K562 (cell line): Measurements from ENCODE around the gene RMI1. TPM values are rescaled to one million over a fixed set of nuclear protein-coding genes. Genes with fewer than 3 reads are reported as not detected.

ENCODE experiments used
- BHLHE40 ChIP-seq: IDR thresholded peaks from 2 replicates; pipeline ENCODE4 v1.6.1; 2011; ENCODE audit warnings: low read length, improper control_type of control experiment
- BRD9 ChIP-seq: fragments of 450-650 bp; IDR thresholded peaks from 2 replicates; pipeline ENCODE4 v1.6.1; 2018; ENCODE audit warnings: low read depth; ENCODE audit not compliant: partially characterized antibody
- E2F3 ChIP-seq: fragments of 250-450 bp; sonication (Bioruptor Pico); IDR thresholded peaks from 2 replicates; pipeline ENCODE4 v1.4.0; 2020; ENCODE audit warnings: mild to moderate bottlenecking
- EGR1 ChIP-seq: fragments of 450-650 bp; conservative IDR thresholded peaks from 2 replicates; pipeline ENCODE4 v1.6.1; 2017; ENCODE audit warnings: mild to moderate bottlenecking
- ETV1 ChIP-seq: fragments of 450-650 bp; conservative IDR thresholded peaks from 2 replicates; pipeline ENCODE4 v1.6.1; 2016; ENCODE audit warnings: missing genetic modification characterization, control low read depth, low read depth, missing compliant biosample characterization
- LCOR ChIP-seq: sonication (generic); formaldehyde crosslinking; IDR thresholded peaks from 2 replicates; pipeline ENCODE4 v1.8.0; 2022; ENCODE audit warnings: mild to moderate bottlenecking, missing genetic modification reagents
- NCOR1 ChIP-seq: fragments of 450-650 bp; IDR thresholded peaks from 2 replicates; pipeline ENCODE4 v1.6.1; 2016; ENCODE audit warnings: mild to moderate bottlenecking, moderate library complexity
- NFRKB ChIP-seq: fragments of 450-650 bp; IDR thresholded peaks from 2 replicates; pipeline ENCODE4 v1.6.1; 2016; ENCODE audit warnings: low read depth
- PCBP1 ChIP-seq: fragments of 200-400 bp; formaldehyde crosslinking; IDR thresholded peaks from 2 replicates; pipeline ENCODE4 v1.6.1; 2018; ENCODE audit warnings: mild to moderate bottlenecking, low read depth, low read length; ENCODE audit not compliant: poor library complexity, severe bottlenecking
- RCOR1 ChIP-seq, 2 experiments: IDR thresholded peaks; 2 replicates each; pipeline ENCODE4 v1.6.1; 2012; ENCODE audit warnings: low read depth in 2 of 2, low read length in 2 of 2, borderline replicate concordance in 1 of 2, improper control_type of control experiment in 1 of 2
- SP1 ChIP-seq: sonication (generic); formaldehyde crosslinking; IDR thresholded peaks from 2 replicates; pipeline ENCODE4 v1.8.1; 2022; ENCODE audit warnings: mild to moderate bottlenecking, missing genetic modification reagents
- TARDBP ChIP-seq: fragments of 450-650 bp; IDR thresholded peaks from 2 replicates; pipeline ENCODE4 v1.6.1; 2016
- XRCC5 ChIP-seq: fragments of 200-400 bp; formaldehyde crosslinking; IDR thresholded peaks from 2 replicates; pipeline ENCODE4 v1.6.1; 2017; ENCODE audit warnings: low read depth, mild to moderate bottlenecking, low read length
- ZNF436 ChIP-seq: fragments of 250-450, 450-650 bp; sonication (Bioruptor Pico); formaldehyde crosslinking; IDR thresholded peaks from 2 replicates; pipeline ENCODE4 v1.7.0; 2020; ENCODE audit warnings: mild to moderate bottlenecking
- polyA plus RNA-seq, 8 experiments: library from polyadenylated mRNA; depleted of rRNA in 4 of 8; stranded (reverse) in 5 of 8; unstranded in 3 of 8; fragments of >200 nt; fragmentation: Nextera tagmentation in 2 of 8; fragmentation: Illumina TruSeq in 1 of 8; extraction: Ambion mirVana in 2 of 8; extraction: Trizol in 1 of 8; gene quantifications; 2 replicates each; pipeline versions ENCODE4 v1.2.1 to v1.2.3, GENCODE V29; 2011 to 2014; ENCODE audit warnings: inconsistent platforms in 1 of 8, missing spikeins in 1 of 8
- total RNA-seq, 7 experiments: library from RNA; depleted of rRNA in 6 of 7; stranded (reverse); fragments of >200 nt in 6 of 7; fragmentation: Illumina TruSeq in 2 of 7; extraction: Trizol in 2 of 7; gene quantifications; 2 replicates each; pipeline versions ENCODE4 v1.2.1 to v1.2.3, GENCODE V29; 2011 to 2021; ENCODE audit warnings: low replicate concordance in 1 of 7
- TF ChIP-seq, protein P1 (sequence below): sonication (generic); formaldehyde crosslinking; IDR thresholded peaks from 2 replicates; pipeline ENCODE4 v1.8.0; 2023; ENCODE audit warnings: mild to moderate bottlenecking, missing genetic modification reagents
- TF ChIP-seq, protein P2 (sequence below), 3 experiments: fragments of 200-800 bp in 1 of 3; sonication (Bioruptor generic) in 1 of 3; sonication (generic) in 1 of 3; formaldehyde crosslinking in 1 of 3; IDR thresholded peaks; 2 replicates each; pipeline versions ENCODE4 v1.6.1 to v1.8.0; 2016 to 2022; ENCODE audit warnings: mild to moderate bottlenecking in 2 of 3, missing compliant biosample characterization in 2 of 3, missing genetic modification characterization in 2 of 3, missing genetic modification reagents in 1 of 3
- TF ChIP-seq, protein P3 (sequence below), 2 experiments: fragments of 450-650 bp in 1 of 2; sonication (generic) in 1 of 2; formaldehyde crosslinking; conservative IDR thresholded peaks; 2 replicates each; pipeline versions ENCODE4 v1.4.0 to v1.8.1; 2020 to 2022; ENCODE audit warnings: mild to moderate bottlenecking in 1 of 2, missing genetic modification reagents in 1 of 2
- TF ChIP-seq, protein P4 (sequence below): fragments of 450-650 bp; IDR thresholded peaks from 2 replicates; pipeline ENCODE4 v1.6.1; 2017; ENCODE audit warnings: mild to moderate bottlenecking, moderate library complexity
- TF ChIP-seq, protein P5 (sequence below): sonication (generic); formaldehyde crosslinking; IDR thresholded peaks from 2 replicates; pipeline ENCODE4 v1.8.0; 2023; ENCODE audit warnings: mild to moderate bottlenecking, missing genetic modification reagents

Gene RMI1
- total and polyA plus RNA-seq, 9 of the 15 experiments (the other 6 are each of a cell fraction or from before 2014, with no cell fraction given): 3.0 to 17.4 (median 10.6) TPM

DNA sequence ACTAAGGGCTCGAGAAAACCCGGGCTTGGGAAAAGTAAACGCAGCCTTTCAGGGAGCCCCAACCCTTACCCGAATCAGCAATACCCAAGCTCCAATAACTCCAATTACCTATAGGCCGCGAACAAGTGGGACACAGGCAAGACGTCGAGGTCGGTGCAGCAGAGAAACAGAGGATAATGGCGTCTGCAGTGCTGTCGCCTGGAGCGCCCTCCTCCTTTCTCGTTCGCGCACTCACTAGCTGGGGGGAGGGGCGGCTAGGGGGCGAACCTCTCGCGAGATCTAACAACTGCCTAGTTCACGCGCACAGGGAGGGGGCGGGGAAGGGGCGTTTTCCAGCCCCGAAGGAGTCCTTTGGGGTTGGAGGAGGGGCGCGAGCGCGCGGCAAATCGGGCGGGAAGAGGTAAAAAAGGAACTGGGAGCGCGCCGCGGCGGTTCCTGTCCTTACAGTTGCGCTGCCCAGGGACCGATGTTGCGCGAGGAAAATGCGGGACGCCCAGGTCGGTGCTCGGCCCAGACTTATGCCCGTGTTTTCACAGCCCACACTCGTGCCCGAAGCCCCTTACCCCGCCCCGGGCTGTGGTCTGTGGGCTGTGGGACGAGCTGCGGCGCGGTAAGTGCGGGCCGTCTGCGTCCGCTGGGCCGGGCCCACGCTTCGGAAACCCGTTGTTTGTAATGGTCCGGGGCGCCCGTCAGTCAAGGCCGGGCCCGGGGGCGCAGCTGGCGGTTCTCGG is at the start of gene RMI1 (continued):
- TF ChIP-seq, protein P1, sequence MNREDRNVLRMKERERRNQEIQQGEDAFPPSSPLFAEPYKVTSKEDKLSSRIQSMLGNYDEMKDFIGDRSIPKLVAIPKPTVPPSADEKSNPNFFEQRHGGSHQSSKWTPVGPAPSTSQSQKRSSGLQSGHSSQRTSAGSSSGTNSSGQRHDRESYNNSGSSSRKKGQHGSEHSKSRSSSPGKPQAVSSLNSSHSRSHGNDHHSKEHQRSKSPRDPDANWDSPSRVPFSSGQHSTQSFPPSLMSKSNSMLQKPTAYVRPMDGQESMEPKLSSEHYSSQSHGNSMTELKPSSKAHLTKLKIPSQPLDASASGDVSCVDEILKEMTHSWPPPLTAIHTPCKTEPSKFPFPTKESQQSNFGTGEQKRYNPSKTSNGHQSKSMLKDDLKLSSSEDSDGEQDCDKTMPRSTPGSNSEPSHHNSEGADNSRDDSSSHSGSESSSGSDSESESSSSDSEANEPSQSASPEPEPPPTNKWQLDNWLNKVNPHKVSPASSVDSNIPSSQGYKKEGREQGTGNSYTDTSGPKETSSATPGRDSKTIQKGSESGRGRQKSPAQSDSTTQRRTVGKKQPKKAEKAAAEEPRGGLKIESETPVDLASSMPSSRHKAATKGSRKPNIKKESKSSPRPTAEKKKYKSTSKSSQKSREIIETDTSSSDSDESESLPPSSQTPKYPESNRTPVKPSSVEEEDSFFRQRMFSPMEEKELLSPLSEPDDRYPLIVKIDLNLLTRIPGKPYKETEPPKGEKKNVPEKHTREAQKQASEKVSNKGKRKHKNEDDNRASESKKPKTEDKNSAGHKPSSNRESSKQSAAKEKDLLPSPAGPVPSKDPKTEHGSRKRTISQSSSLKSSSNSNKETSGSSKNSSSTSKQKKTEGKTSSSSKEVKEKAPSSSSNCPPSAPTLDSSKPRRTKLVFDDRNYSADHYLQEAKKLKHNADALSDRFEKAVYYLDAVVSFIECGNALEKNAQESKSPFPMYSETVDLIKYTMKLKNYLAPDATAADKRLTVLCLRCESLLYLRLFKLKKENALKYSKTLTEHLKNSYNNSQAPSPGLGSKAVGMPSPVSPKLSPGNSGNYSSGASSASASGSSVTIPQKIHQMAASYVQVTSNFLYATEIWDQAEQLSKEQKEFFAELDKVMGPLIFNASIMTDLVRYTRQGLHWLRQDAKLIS: peak; percentile 71; the same call in 1 of the 2 replicates
- TF ChIP-seq, protein P2, sequence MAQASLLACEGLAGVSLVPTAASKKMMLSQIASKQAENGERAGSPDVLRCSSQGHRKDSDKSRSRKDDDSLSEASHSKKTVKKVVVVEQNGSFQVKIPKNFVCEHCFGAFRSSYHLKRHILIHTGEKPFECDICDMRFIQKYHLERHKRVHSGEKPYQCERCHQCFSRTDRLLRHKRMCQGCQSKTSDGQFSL (CRISPR knock-in tag; IDR thresholded peaks at IDR 0.05): 0 out of 2 replicates have a peak, but pooled peaks have one; percentile 33
- TF ChIP-seq, protein P2 (tag; IDR thresholded peaks at IDR 0.05): no peak
- peak in 1 of 2 experiments; percentile 49; a peak in 1 of 4 replicates for TF ChIP-seq RCOR1 (IDR thresholded peaks at IDR 0.05; ENCODE audit: borderline replicate concordance in 1 of 2, low read depth in 2 of 2, low read length in 2 of 2)
- TF ChIP-seq, protein P3, sequence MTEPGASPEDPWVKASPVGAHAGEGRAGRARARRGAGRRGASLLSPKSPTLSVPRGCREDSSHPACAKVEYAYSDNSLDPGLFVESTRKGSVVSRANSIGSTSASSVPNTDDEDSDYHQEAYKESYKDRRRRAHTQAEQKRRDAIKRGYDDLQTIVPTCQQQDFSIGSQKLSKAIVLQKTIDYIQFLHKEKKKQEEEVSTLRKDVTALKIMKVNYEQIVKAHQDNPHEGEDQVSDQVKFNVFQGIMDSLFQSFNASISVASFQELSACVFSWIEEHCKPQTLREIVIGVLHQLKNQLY (CRISPR knock-in tag; conservative IDR thresholded peaks at IDR 0.05): no peak
- TF ChIP-seq PCBP1: peak; percentile 45
- peak; percentile 70; the same call in 1 of the 2 replicates for TF ChIP-seq LCOR (CRISPR knock-in tag)
- peak; percentile 28; the same call in 1 of the 2 replicates for TF ChIP-seq BHLHE40
- TF ChIP-seq, protein P4, sequence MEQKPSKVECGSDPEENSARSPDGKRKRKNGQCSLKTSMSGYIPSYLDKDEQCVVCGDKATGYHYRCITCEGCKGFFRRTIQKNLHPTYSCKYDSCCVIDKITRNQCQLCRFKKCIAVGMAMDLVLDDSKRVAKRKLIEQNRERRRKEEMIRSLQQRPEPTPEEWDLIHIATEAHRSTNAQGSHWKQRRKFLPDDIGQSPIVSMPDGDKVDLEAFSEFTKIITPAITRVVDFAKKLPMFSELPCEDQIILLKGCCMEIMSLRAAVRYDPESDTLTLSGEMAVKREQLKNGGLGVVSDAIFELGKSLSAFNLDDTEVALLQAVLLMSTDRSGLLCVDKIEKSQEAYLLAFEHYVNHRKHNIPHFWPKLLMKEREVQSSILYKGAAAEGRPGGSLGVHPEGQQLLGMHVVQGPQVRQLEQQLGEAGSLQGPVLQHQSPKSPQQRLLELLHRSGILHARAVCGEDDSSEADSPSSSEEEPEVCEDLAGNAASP: no peak
- TF ChIP-seq EGR1: 0 out of 2 replicates have a peak, but pooled peaks have one; percentile 2
- peak; percentile 95 for TF ChIP-seq E2F3
- peak; percentile 28; the same call in 1 of the 2 replicates for TF ChIP-seq NCOR1
- TF ChIP-seq NFRKB: peak; percentile 98
- TF ChIP-seq SP1 (CRISPR knock-in tag): peak; percentile 68
- TF ChIP-seq TARDBP: no peak
- TF ChIP-seq, protein P5, sequence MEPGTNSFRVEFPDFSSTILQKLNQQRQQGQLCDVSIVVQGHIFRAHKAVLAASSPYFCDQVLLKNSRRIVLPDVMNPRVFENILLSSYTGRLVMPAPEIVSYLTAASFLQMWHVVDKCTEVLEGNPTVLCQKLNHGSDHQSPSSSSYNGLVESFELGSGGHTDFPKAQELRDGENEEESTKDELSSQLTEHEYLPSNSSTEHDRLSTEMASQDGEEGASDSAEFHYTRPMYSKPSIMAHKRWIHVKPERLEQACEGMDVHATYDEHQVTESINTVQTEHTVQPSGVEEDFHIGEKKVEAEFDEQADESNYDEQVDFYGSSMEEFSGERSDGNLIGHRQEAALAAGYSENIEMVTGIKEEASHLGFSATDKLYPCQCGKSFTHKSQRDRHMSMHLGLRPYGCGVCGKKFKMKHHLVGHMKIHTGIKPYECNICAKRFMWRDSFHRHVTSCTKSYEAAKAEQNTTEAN (CRISPR knock-in tag): peak; percentile 42; the same call in 1 of the 2 replicates
- no peak for TF ChIP-seq ZNF436 (CRISPR knock-in tag)
- peak; percentile 69 for TF ChIP-seq BRD9
- 0 out of 2 replicates have a peak, but pooled peaks have one; percentile 11 for TF ChIP-seq ETV1 (tag)
- peak; percentile 31; the same call in 1 of the 2 replicates for TF ChIP-seq XRCC5
